Pancreas (tissue), 10 donors: ENCODE results near the gene THOP1. TPM values are rescaled to one million over a fixed set of nuclear protein-coding genes. Genes with fewer than 3 reads are reported as not detected.

Source experiments
- ATAC-seq, 4 donors: fragments of 200-7000 bp; cut with Tn5 transposase; one replicate each; pipeline versions ENCODE4 v1.8.0 to v1.9.1; 2020; ENCODE audit warnings: mild to moderate bottlenecking in 4 of 4, moderate library complexity in 4 of 4
- DNase-seq, 6 donors: peaks; one replicate each; pipeline ENCODE4 v3.0.0-alpha.2; 2020
- FAIRE-seq: peaks from 2 replicates; lab custom pipeline; 2012; peaks lifted over from hg19 to GRCh38; lab: Jason Lieb, UNC
- H3K27ac ChIP-seq, 4 donors: fragments of 200-600 bp; sonication (generic); 1 replicate in 3 of 4; 2 replicates in 1 of 4; pipeline versions ENCODE4 v1.5.0 to v1.8.0; 2020
- H3K27me3 ChIP-seq, 4 donors: fragments of 200-600 bp; one replicate each; pipeline ENCODE4 v1.8.0; 2021
- H3K36me3 ChIP-seq, 3 donors: fragments of 200-600 bp; sonication (generic) in 1 of 3; one replicate each; pipeline versions ENCODE4 v1.5.0 to v1.8.0; 2020 to 2021
- H3K4me1 ChIP-seq, 3 donors: fragments of 200-600 bp; one replicate each; pipeline ENCODE4 v1.8.0; 2021
- H3K4me3 ChIP-seq, 4 donors: fragments of 200-600 bp; sonication (generic) in 2 of 4; one replicate each; pipeline versions ENCODE4 v1.5.0 to v1.8.0; 2020 to 2021
- H3K9me3 ChIP-seq, 4 donors: fragments of 200-600 bp; one replicate each; pipeline ENCODE4 v1.8.0; 2021
- CTCF ChIP-seq, 4 donors: fragments of 200-600 bp; sonication (generic) in 3 of 4; IDR thresholded peaks; one replicate each; pipeline versions ENCODE4 v1.5.0 to v1.8.0; 2021; ENCODE audit warnings: antibody characterized with exemption in 4 of 4
- WGBS, 2 donors: extraction: QIAGEN DNeasy Blood & Tissue Kit; methylation state at CpG; one replicate each; pipeline ENCODE4 v1.1.7; 2013; 5-methylcytosine and 5-hydroxymethylcytosine counted together
- intact Hi-C, 3 donors: fragments of 100-400 bp; cut with DNase I; formaldehyde crosslinking; loops; one replicate each; pipeline versions ENCODE4 v1.11.1 to v1.14.2; 2022
- polyA plus RNA-seq, 2 donors: library from polyadenylated mRNA; stranded (reverse); fragments of 200-250 nt; gene quantifications; one replicate each; pipeline ENCODE4 v1.2.3, GENCODE V29; 2013
- total RNA-seq, 6 donors: library from RNA; stranded (reverse); fragmentation: NEBNext Ultra II Directional in 4 of 6; extraction: Animal tissue kit (Norgen Biotek cat#: 25700) in 4 of 6; gene quantifications; one replicate each; pipeline versions ENCODE4 v1.2.1 to v1.2.4, GENCODE V29; 2021 to 2023
- donor health status: healthy with polysubstance abuse.
- donor health status: DM: no; HTN: no; CAD: no; lungs with moderate emphysema.
- donor health status: DM: no; HTN: no; CAD: no.
- donor health status: control.
- donor health status: control.
- donor health status: Bipolar disorder and iron deficiency.
- donor health status: DM: yes; HTN: yes; CAD: no.
- donor health status: DM: no; HTN: no; CAD: no.
- donor health status: DM: no; HTN: no; CAD: no.
- donor health status: DM: yes; HTN: yes; CAD: no.

The THOP1 gene
- total and polyA plus RNA-seq, 8 donors: 11.6 to 124 (median 20.5) TPM

GRCh38 chr19:2764945-2765344 lies 20.4 kb upstream of the THOP1 start:
- Histone ChIP-seq H3K36me3 (peaks cover 0 to 59% (median 16%) of the 10 kb centered on the region in 3 donors), H3K9me3 (no peaks in the 10 kb centered on the region), H3K27me3 (no peaks in the 10 kb centered on the region), H3K4me3 (no peak overlapping the region), H3K27ac (no peak overlapping the region), H3K4me1 (no peaks in the 10 kb centered on the region)
- FAIRE-seq (no peak), DNase-seq (no peak), ATAC-seq (no peak)
- intact Hi-C loops: loop anchor here in 1 of 3 donors (10.0 kb wide), 1 partner anchor 110 kb away; no protein-coding TSS in a partner anchor
- 93 to 94% methylated on average over 21 of the region's 21 CpGs for WGBS, 2 donors
- no peak for TF ChIP-seq CTCF (IDR thresholded peaks at IDR 0.05)

DNA sequence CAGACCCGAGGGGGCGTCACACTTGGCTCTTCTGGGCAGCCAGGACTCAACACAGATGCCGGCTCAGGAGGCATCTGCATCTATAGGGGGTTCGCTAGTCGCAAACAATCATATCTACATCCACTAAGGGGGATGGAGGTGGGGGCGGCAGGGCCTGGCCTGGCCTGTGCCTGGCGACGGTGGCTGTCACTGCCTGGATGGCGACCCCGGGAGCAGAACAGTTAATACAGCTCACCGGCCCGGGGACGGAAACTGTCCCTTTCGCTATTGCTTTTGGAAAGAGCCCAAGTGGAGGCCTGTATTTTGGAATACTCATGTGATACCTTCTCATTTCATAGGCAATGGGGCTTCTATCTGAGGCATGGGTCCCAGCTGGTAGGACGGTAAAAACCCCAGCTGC lies 19.9 kb upstream of the THOP1 start:
- no peak overlapping the region for H3K4me3 ChIP-seq
- ATAC-seq (no peak), FAIRE-seq (no peak), DNase-seq (no peak)
- peaks cover 0 to 59% (median 16%) of the 10 kb centered on the region in 3 donors for H3K36me3 ChIP-seq
- H3K27me3 ChIP-seq: no peaks in the 10 kb centered on the region
- no peak overlapping the region for H3K27ac ChIP-seq
- intact Hi-C loops: loop anchor here in 1 of 3 donors (10.0 kb wide), 1 partner anchor 111 kb away; no protein-coding TSS in a partner anchor
- no peak for TF ChIP-seq CTCF (IDR thresholded peaks at IDR 0.05)
- H3K4me1 ChIP-seq: no peaks in the 10 kb centered on the region
- 89 to 91% methylated on average over 15 of the region's 15 CpGs for WGBS, 2 donors
- no peaks in the 10 kb centered on the region for H3K9me3 ChIP-seq

GRCh38 chr19:2766594-2767372 lies 18.5 kb upstream of the THOP1 start:
- no peak overlapping the region for H3K4me3 ChIP-seq
- FAIRE-seq: no peak
- no peak for DNase-seq
- 94 to 95% methylated on average over 30 to 35 of the region's 35 CpGs for WGBS, 2 donors
- no peaks in the 10 kb centered on the region for H3K4me1 ChIP-seq
- intact Hi-C loops: loop anchor here in 1 of 3 donors (10.0 kb wide), 1 partner anchor 112 kb away; no protein-coding TSS in a partner anchor
- peaks cover 0 to 48% (median 15%) of the 10 kb centered on the region in 3 donors for H3K36me3 ChIP-seq
- ATAC-seq: no peak
- TF ChIP-seq CTCF (IDR thresholded peaks at IDR 0.05): no peak
- H3K27me3 ChIP-seq: no peaks in the 10 kb centered on the region
- H3K27ac ChIP-seq: no peak overlapping the region
- H3K9me3 ChIP-seq: no peaks in the 10 kb centered on the region

- no peak for DNase-seq
- no peak for ATAC-seq
- intact Hi-C loops: loop anchor here in 1 of 3 donors (10.0 kb wide), 1 partner anchor 113 kb away; no protein-coding TSS in a partner anchor
- H3K27ac ChIP-seq: no peak overlapping the region
- no peak for TF ChIP-seq CTCF (IDR thresholded peaks at IDR 0.05)
- H3K4me1 ChIP-seq: no peaks in the 10 kb centered on the region
- H3K36me3 ChIP-seq: peaks cover 0 to 41% (median 9%) of the 10 kb centered on the region in 3 donors
- H3K27me3 ChIP-seq: no peaks in the 10 kb centered on the region
- 92 to 95% methylated on average over 19 of the region's 19 CpGs for WGBS, 2 donors
- no peak for FAIRE-seq
- no peaks in the 10 kb centered on the region for H3K9me3 ChIP-seq
- no peak overlapping the region for H3K4me3 ChIP-seq
Observed at GRCh38 chr19:2767688-2768087, 17.6 kb upstream of the THOP1 start.
